Measurements from ENCODE around the gene AP3B2. TPM values are rescaled to one million over a fixed set of nuclear protein-coding genes. Genes with fewer than 3 reads are reported as not detected.

AP3B2 gene
- total RNA-seq, 1 donor from 2014 or later = 8.0 TPM

GRCh38 chr15:82640672-82641071 is 69.0 kb downstream of the AP3B2 start:
- no peak overlapping the region for H3K27ac Mint-ChIP-seq
- H3K36me3 Mint-ChIP-seq = no peaks in the 10 kb centered on the region
- no peaks in the 10 kb centered on the region for H3K9me3 Mint-ChIP-seq
- TF ChIP-seq CTCF (conservative IDR thresholded peaks at IDR 0.05) = no peak
- H3K4me3 Mint-ChIP-seq = no peak overlapping the region
- no peak for DNase-seq (ENCODE audit: extremely low spot score, unreplicated experiment)
- peaks cover 93% of the 10 kb centered on the region for H3K27me3 Mint-ChIP-seq
- no peaks in the 10 kb centered on the region for H3K4me1 Mint-ChIP-seq (ENCODE audit: unreplicated experiment)

- Mint-ChIP-seq H3K36me3 (no peaks in the 10 kb centered on the region), H3K4me1 (ENCODE audit: unreplicated experiment) (no peaks in the 10 kb centered on the region), H3K27ac (no peak overlapping the region), H3K4me3 (no peak overlapping the region), H3K9me3 (no peaks in the 10 kb centered on the region), H3K27me3 (peaks cover 71% of the 10 kb centered on the region)
- no peak for DNase-seq (ENCODE audit: extremely low spot score, unreplicated experiment)
- no peak for TF ChIP-seq CTCF (conservative IDR thresholded peaks at IDR 0.05)
Observed at GRCh38 chr15:82635798-82636197, 73.9 kb downstream of the AP3B2 start.

GRCh38 chr15:82630033-82630432 is 79.6 kb downstream of the AP3B2 start:
- Mint-ChIP-seq H3K9me3 (no peaks in the 10 kb centered on the region), H3K27me3 (peaks cover 29% of the 10 kb centered on the region), H3K4me1 (ENCODE audit: unreplicated experiment) (no peaks in the 10 kb centered on the region), H3K4me3 (no peak overlapping the region), H3K27ac (no peak overlapping the region), H3K36me3 (no peaks in the 10 kb centered on the region)
- TF ChIP-seq CTCF (conservative IDR thresholded peaks at IDR 0.05) = no peak
- DNase-seq (ENCODE audit: extremely low spot score, unreplicated experiment) = no peak

GRCh38 chr15:82625136-82625535 is 84.5 kb downstream of the AP3B2 start:
- Mint-ChIP-seq H3K9me3 (no peaks in the 10 kb centered on the region), H3K36me3 (no peaks in the 10 kb centered on the region), H3K4me3 (no peak overlapping the region), H3K27ac (no peak overlapping the region), H3K27me3 (peaks cover 7% of the 10 kb centered on the region), H3K4me1 (ENCODE audit: unreplicated experiment) (no peaks in the 10 kb centered on the region)
- no peak for TF ChIP-seq CTCF (conservative IDR thresholded peaks at IDR 0.05)
- DNase-seq (ENCODE audit: extremely low spot score, unreplicated experiment) = no peak

- no peak overlapping the region for H3K4me3 Mint-ChIP-seq
- no peak overlapping the region for H3K27ac Mint-ChIP-seq
- peaks cover 12% of the 10 kb centered on the region for H3K27me3 Mint-ChIP-seq
- DNase-seq (ENCODE audit: extremely low spot score, unreplicated experiment) = no peak
- no peaks in the 10 kb centered on the region for H3K9me3 Mint-ChIP-seq
- TF ChIP-seq CTCF (conservative IDR thresholded peaks at IDR 0.05) = no peak
- H3K4me1 Mint-ChIP-seq (ENCODE audit: unreplicated experiment) = no peaks in the 10 kb centered on the region
- H3K36me3 Mint-ChIP-seq = no peaks in the 10 kb centered on the region
Observed at GRCh38 chr15:82624438-82624837, 85.2 kb downstream of the AP3B2 start.

- no peak overlapping the region for H3K27ac Mint-ChIP-seq
- no peak for TF ChIP-seq CTCF (conservative IDR thresholded peaks at IDR 0.05)
- no peaks in the 10 kb centered on the region for H3K4me1 Mint-ChIP-seq (ENCODE audit: unreplicated experiment)
- no peak for DNase-seq (ENCODE audit: extremely low spot score, unreplicated experiment)
- no peak overlapping the region for H3K4me3 Mint-ChIP-seq
- H3K36me3 Mint-ChIP-seq = no peaks in the 10 kb centered on the region
- no peaks in the 10 kb centered on the region for H3K9me3 Mint-ChIP-seq
- H3K27me3 Mint-ChIP-seq = peaks cover 12% of the 10 kb centered on the region
Observed at GRCh38 chr15:82624008-82624407, 85.7 kb downstream of the AP3B2 start.
